GM23248 (cell line): Measurements from ENCODE around the gene MYOM1. TPM values are rescaled to one million over a fixed set of nuclear protein-coding genes. Genes with fewer than 3 reads are reported as not detected.

Experiments used
- DNase-seq: peaks from one replicate; pipeline ENCODE4 v3.0.0-alpha.2; 2015
- H2AFZ ChIP-seq: fragments of 200-600 bp; sonication (generic); 2 replicates; pipeline ENCODE4 v1.6.1; 2016; ENCODE audit warnings: antibody characterized with exemption
- H3F3A ChIP-seq: fragments of 200-600 bp; sonication (generic); 2 replicates; pipeline ENCODE4 v1.6.1; 2016; ENCODE audit warnings: mild to moderate bottlenecking, antibody characterized with exemption, mixed run types; ENCODE audit not compliant: insufficient read depth
- H3K27ac ChIP-seq: fragments of 200-600 bp; sonication (generic); 2 replicates; pipeline ENCODE4 v1.5.1; 2016; ENCODE audit warnings: mild to moderate bottlenecking
- H3K27me3 ChIP-seq: fragments of 200-600 bp; sonication (generic); replicated peaks from 2 replicates; pipeline ENCODE4 v1.6.1; 2016; ENCODE audit warnings: mild to moderate bottlenecking; ENCODE audit not compliant: insufficient read depth
- H3K36me3 ChIP-seq: fragments of 200-600 bp; sonication (generic); 2 replicates; pipeline ENCODE4 v1.6.1; 2016; ENCODE audit warnings: low read depth, mild to moderate bottlenecking
- H3K4me1 ChIP-seq: fragments of 200-600 bp; sonication (generic); 2 replicates; pipeline ENCODE4 v1.6.1; 2016; ENCODE audit warnings: mild to moderate bottlenecking; ENCODE audit not compliant: insufficient read depth
- H3K4me2 ChIP-seq: fragments of 200-600 bp; sonication (generic); one replicate; pipeline ENCODE4 v1.6.1; 2016; ENCODE audit warnings: mild to moderate bottlenecking; ENCODE audit not compliant: unreplicated experiment
- H3K4me3 ChIP-seq: fragments of 200-600 bp; sonication (generic); 2 replicates; pipeline ENCODE4 v1.5.1; 2016; ENCODE audit warnings: mild to moderate bottlenecking
- H3K79me2 ChIP-seq: fragments of 200-600 bp; sonication (generic); 2 replicates; pipeline ENCODE4 v1.6.1; 2016; ENCODE audit warnings: mild to moderate bottlenecking; ENCODE audit not compliant: insufficient read depth
- H3K9ac ChIP-seq: fragments of 200-600 bp; sonication (generic); 2 replicates; pipeline ENCODE4 v1.6.1; 2016; ENCODE audit warnings: mild to moderate bottlenecking
- H3K9me2 ChIP-seq: fragments of 200-600 bp; sonication (generic); 2 replicates; pipeline ENCODE4 v1.6.1; 2016; ENCODE audit warnings: mixed run types, mild to moderate bottlenecking, moderate library complexity; ENCODE audit not compliant: insufficient read depth
- H3K9me3 ChIP-seq: fragments of 200-600 bp; sonication (generic); one replicate; pipeline ENCODE4 v1.6.1; 2017; ENCODE audit warnings: low read depth
- H4K20me1 ChIP-seq: fragments of 200-600 bp; sonication (generic); 2 replicates; pipeline ENCODE4 v1.6.0; 2016; ENCODE audit not compliant: insufficient read depth
- EZH2 ChIP-seq: fragments of 200-600 bp; sonication (generic); IDR thresholded peaks from 2 replicates; pipeline ENCODE4 v1.6.1; 2018; ENCODE audit warnings: antibody characterized with exemption, mild to moderate bottlenecking; ENCODE audit not compliant: insufficient read depth, poor library complexity, severe bottlenecking
- EZH2phosphoT487 ChIP-seq: fragments of 200-600 bp; sonication (generic); IDR thresholded peaks from 2 replicates; pipeline ENCODE4 v1.6.1; 2018; ENCODE audit warnings: antibody characterized with exemption, moderate library complexity, mild to moderate bottlenecking, low read depth; ENCODE audit not compliant: insufficient read depth
- WGBS, 2 experiments: methylation state at CpG; one replicate each; pipeline ENCODE4 v1.1.6; 2015 to 2017; ENCODE audit warnings: low lambda C conversion rate in 2 of 2, low coverage in 1 of 2; ENCODE audit errors: missing lambda C conversion rate in 2 of 2; 5-methylcytosine and 5-hydroxymethylcytosine counted together
- in situ Hi-C: fragments of 300-500 bp; cut with MboI; formaldehyde crosslinking; loops from 2 replicates; pipeline ENCODE4 v1.15.0; 2020
- polyA plus RNA-seq: library from polyadenylated mRNA; unstranded; fragments of >200 nt; fragmentation: Nextera tagmentation; extraction: Ambion mirVana; gene quantifications from 2 replicates; pipeline ENCODE4 v1.2.1, GENCODE V29; 2016
- total RNA-seq: library from RNA; depleted of rRNA; stranded (reverse); fragments of >200 nt; shearing (Covaris generic); gene quantifications from 2 replicates; pipeline ENCODE4 v1.2.3, GENCODE V29; 2014

The MYOM1 gene
- total and polyA plus RNA-seq, 2 experiments from 2014 or later = 0.64 to 0.65 TPM

DNA sequence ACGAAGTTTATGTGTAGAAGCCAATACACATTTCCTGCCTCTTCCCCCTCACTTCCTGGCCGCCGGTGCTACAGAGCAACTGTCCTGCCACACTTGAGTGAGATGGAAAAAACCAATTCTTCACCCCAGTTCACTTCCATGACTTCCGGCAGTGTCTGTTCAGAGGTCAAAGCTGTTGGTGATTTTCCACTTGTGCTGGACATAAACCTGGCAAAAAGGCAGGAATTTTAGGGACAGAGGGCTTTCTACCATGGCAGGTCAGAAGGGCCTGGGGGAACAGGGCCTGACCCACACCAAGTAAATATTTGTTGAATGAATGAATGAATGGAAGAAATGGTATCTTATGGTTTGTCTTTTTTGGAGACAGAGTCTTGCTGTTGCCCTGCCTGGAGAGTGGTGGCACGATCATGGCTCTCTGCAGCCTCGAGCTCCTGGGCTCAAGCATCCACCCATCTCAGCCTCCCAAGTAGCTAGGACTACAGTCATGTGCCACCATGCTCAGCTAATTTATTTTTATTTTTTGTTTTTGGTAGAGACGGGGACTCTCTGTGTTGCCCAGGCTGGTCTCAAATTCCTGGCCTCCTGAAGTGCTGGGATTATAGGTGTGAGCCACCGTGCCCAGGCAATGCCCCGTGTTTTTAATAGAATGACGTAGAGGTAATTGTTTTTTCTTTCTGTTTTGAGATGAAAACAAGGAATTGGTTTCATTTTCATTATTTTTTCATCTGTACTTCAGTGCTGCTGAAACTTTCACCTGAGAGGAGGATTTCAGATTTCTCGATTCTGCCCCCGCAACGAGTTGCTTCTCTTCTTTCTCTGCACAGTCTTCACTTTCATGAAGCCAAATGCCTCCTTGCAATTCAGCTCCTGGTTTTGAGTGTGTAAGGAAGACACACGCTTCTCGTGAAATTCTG, 158.8 kb downstream of the MYOM1 start:
- Histone ChIP-seq H2AFZ (no peak overlapping the region), H3K4me1 (no peaks in the 10 kb centered on the region), H3K9ac (no peak overlapping the region), H3K4me3 (no peak overlapping the region), H3K4me2 (no peak overlapping the region), H3K27ac (no peak overlapping the region), H3K9me3 (no peaks in the 10 kb centered on the region), H4K20me1 (no peaks in the 10 kb centered on the region), H3F3A (no peaks in the 10 kb centered on the region), H3K36me3 (no peaks in the 10 kb centered on the region), H3K27me3 (0 out of 2 replicates have a peak, but pooled peaks cover 4% of the 10 kb centered on the region), H3K79me2 (no peaks in the 10 kb centered on the region), H3K9me2 (no peaks in the 10 kb centered on the region)
- 91% methylated on average over 15 of the region's 15 CpGs for WGBS, 2 experiments
- in situ Hi-C loops = no loop called here
- no peak for DNase-seq
- TF ChIP-seq EZH2phosphoT487 (no peak), EZH2 (no peak)

DNA sequence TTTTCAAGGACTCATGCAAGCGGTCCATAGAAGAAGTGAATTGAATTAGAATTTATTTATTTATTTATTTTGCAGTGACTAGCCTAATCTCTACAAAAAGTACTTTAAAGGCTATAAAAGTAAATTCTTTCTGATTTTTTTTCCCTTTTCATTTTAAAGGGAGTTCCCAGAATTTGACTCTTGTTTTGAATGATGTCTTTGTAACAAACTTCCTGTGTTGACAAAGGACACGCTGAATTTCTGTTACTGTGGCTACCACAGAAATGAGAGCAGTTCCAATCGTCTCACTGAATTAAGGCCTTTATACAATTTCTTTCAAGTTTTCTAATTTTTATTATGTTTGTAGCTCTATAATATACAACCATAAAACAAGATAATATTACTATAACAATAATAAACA, 160.5 kb downstream of the MYOM1 start:
- WGBS, 2 experiments = 53 to 61% methylated on average over 3 of the region's 3 CpGs
- TF ChIP-seq EZH2 (no peak), EZH2phosphoT487 (no peak)
- in situ Hi-C loops = no loop called here
- DNase-seq = no peak
- Histone ChIP-seq H2AFZ (no peak overlapping the region), H3K79me2 (no peaks in the 10 kb centered on the region), H4K20me1 (no peaks in the 10 kb centered on the region), H3K36me3 (no peaks in the 10 kb centered on the region), H3K9ac (no peak overlapping the region), H3K9me3 (no peaks in the 10 kb centered on the region), H3K4me3 (no peak overlapping the region), H3K27me3 (0 out of 2 replicates have a peak, but pooled peaks cover 4% of the 10 kb centered on the region), H3K9me2 (no peaks in the 10 kb centered on the region), H3K27ac (no peak overlapping the region), H3K4me1 (no peaks in the 10 kb centered on the region), H3F3A (no peaks in the 10 kb centered on the region), H3K4me2 (no peak overlapping the region)

DNA sequence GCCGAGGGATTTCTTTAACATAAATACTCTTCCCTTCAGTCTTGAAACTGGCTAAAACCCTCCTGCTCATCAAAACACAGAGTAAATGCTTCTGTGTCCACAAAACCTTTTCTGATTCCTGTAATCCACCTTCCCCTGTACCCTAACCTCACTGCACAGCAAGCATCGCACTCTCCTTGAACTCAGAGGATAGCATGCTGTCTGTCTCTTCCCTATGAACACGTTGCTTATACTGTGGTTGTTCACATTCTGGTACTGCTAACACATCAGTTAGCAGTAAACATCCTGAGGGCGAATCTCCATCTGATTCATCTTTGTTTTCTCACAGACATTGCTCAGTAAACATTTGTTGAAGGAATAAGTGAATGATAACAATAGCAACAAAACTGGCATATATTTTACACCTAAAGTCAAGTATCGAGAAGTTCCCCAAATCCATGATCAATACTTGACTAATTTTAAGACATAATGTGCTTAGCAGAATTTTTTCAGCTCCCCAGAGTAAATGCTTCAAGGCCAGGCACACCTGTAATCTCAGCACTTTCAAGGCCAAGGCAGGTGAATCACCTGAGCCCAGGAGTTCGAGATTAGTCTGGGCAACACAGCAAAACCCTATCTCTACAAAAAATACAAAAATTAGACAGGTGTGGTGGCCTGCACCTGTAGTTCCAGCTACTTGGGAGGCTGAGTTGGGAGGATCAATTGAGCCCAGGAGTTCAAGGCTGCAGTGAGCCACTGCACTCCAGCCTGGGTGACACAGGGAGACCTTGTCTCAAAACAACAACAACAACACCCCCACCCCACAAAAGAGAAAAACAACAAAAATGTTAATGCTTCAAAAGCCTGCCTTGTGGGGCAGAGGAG, 161.2 kb downstream of the MYOM1 start:
- Histone ChIP-seq H3K36me3 (no peaks in the 10 kb centered on the region), H3K4me1 (no peaks in the 10 kb centered on the region), H3K27ac (no peak overlapping the region), H3K79me2 (no peaks in the 10 kb centered on the region), H3K9me3 (no peaks in the 10 kb centered on the region), H3K9me2 (no peaks in the 10 kb centered on the region), H3K27me3 (0 out of 2 replicates have a peak, but pooled peaks cover 4% of the 10 kb centered on the region), H3F3A (no peaks in the 10 kb centered on the region), H3K4me2 (no peak overlapping the region), H4K20me1 (no peaks in the 10 kb centered on the region), H3K4me3 (no peak overlapping the region), H2AFZ (no peak overlapping the region; the same call in 1 of the 2 replicates), H3K9ac (no peak overlapping the region)
- no peak for TF ChIP-seq EZH2phosphoT487
- no peak for TF ChIP-seq EZH2
- in situ Hi-C loops = no loop called here
- 75 to 76% methylated on average over 6 of the region's 6 CpGs for WGBS, 2 experiments
- no peak for DNase-seq

DNA sequence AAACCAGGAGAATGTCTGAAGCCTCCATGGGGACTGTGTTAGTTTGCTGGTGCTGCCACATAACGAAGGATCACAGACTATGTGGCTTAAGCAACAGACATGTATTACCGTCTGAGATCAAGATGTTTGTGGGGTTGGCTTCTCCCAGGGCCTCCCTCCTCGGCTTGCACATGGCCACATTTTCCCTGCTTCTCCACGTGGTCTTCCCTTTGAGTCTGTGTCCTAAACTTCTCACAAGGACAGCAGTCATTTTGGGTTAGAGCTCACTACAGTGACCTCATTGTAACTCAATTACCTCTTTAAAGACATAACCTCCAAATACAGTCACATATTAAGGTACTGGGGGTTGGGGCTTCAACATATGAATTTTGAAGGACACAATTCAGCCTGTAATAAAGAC, 162.2 kb downstream of the MYOM1 start:
- no peak for TF ChIP-seq EZH2
- no peak for TF ChIP-seq EZH2phosphoT487
- Histone ChIP-seq H3K79me2 (no peaks in the 10 kb centered on the region), H3K27me3 (0 out of 2 replicates have a peak, but pooled peaks cover 4% of the 10 kb centered on the region)

More for the DNA sequence above, 162.2 kb downstream of the MYOM1 start:
- in situ Hi-C loops = no loop called here
- Histone ChIP-seq H3K36me3 (no peaks in the 10 kb centered on the region), H3F3A (no peaks in the 10 kb centered on the region), H3K27ac (no peak overlapping the region), H3K9ac (no peak overlapping the region), H3K4me2 (no peak overlapping the region), H3K9me2 (no peaks in the 10 kb centered on the region), H4K20me1 (no peaks in the 10 kb centered on the region), H3K9me3 (no peaks in the 10 kb centered on the region), H3K4me1 (no peaks in the 10 kb centered on the region), H2AFZ (no peak overlapping the region), H3K4me3 (no peak overlapping the region)
- no peak for DNase-seq
- 59 to 60% methylated on average over 4 of the region's 4 CpGs for WGBS, 2 experiments
